Neural progenitor cell (in vitro differentiated cells): ENCODE data around the gene RREB1.

Source experiments
- CTCF ChIP-seq: fragments of 200-600 bp; sonication (generic); IDR thresholded peaks from 2 replicates; pipeline ENCODE4 v1.5.1; 2017; ENCODE audit warnings: antibody characterized with exemption, mild to moderate bottlenecking
- EZH2 ChIP-seq: fragments of 200-600 bp; sonication (generic); IDR thresholded peaks from 2 replicates; pipeline ENCODE4 v1.6.1; 2017; ENCODE audit warnings: antibody characterized with exemption, mild to moderate bottlenecking, moderate library complexity
- EZH2phosphoT487 ChIP-seq: fragments of 200-600 bp; sonication (generic); IDR thresholded peaks from 2 replicates; pipeline ENCODE4 v1.6.1; 2017; ENCODE audit warnings: antibody characterized with exemption

- TF ChIP-seq CTCF (no peak), EZH2 (no peak), EZH2phosphoT487 (no peak)
Measured at GRCh38 chr6:7144872-7145584, 37.3 kb downstream of the RREB1 start.
